Breast epithelium (tissue), 4 donors: ENCODE measurements around the gene MYOG. TPM values are rescaled to one million over a fixed set of nuclear protein-coding genes. Genes with fewer than 3 reads are reported as not detected.
A peak's percentile ranks its signal among the peaks of the same experiment; 100 is the strongest.

Experiments
- DNase-seq, 2 donors: peaks; one replicate each; pipeline ENCODE4 v3.0.0-alpha.2; 2019; ENCODE audit warnings: low spot score in 2 of 2
- H3K27ac ChIP-seq, 2 donors: fragments of 200-600 bp; sonication (generic) in 1 of 2; one replicate each; pipeline ENCODE4 v1.5.1; 2016 to 2019; ENCODE audit warnings: mild to moderate bottlenecking in 1 of 2
- H3K27me3 ChIP-seq, 2 donors: fragments of 200-600 bp; sonication (generic) in 1 of 2; one replicate each; pipeline versions ENCODE4 v1.5.1 to v1.6.0; 2017 to 2019; ENCODE audit warnings: control low read depth in 1 of 2, mild to moderate bottlenecking in 1 of 2
- H3K36me3 ChIP-seq: fragments of 200-600 bp; one replicate; pipeline ENCODE4 v1.5.1; 2019
- H3K4me1 ChIP-seq, 2 donors: fragments of 200-600 bp; sonication (generic); one replicate each; pipeline ENCODE4 v1.5.1; 2016 to 2019; ENCODE audit warnings: control low read depth in 1 of 2
- H3K4me3 ChIP-seq, 3 donors: fragments of 200-600 bp; sonication (generic); 1 replicate in 2 of 3; 2 replicates in 1 of 3; pipeline ENCODE4 v1.5.1; 2016 to 2019; ENCODE audit warnings: mild to moderate bottlenecking in 3 of 3, moderate library complexity in 2 of 3
- H3K9me3 ChIP-seq, 2 donors: fragments of 200-600 bp; sonication (generic) in 1 of 2; one replicate each; pipeline ENCODE4 v1.5.1; 2016 to 2019; ENCODE audit warnings: control low read depth in 1 of 2
- POLR2A ChIP-seq: fragments of 450-650 bp; IDR thresholded peaks from one replicate; pipeline ENCODE4 v1.6.1; 2016; ENCODE audit warnings: antibody characterized with exemption, mild to moderate bottlenecking, moderate library complexity
- POLR2AphosphoS5 ChIP-seq, 3 donors: sonication (generic); formaldehyde crosslinking; IDR thresholded peaks; one replicate each; pipeline ENCODE4 v1.6.1; 2017; ENCODE audit warnings: antibody characterized with exemption in 3 of 3
- intact Hi-C: fragments of 100-400 bp; cut with DNase I; formaldehyde crosslinking; loops from one replicate; pipeline ENCODE4 v1.15.1; 2023; ENCODE audit warnings: low total_unique reads
- total RNA-seq, 3 donors: library from RNA; depleted of rRNA; stranded (reverse); fragments of >200 nt; gene quantifications; one replicate each; pipeline ENCODE4 v1.1.0, GENCODE V29; 2016
- TF ChIP-seq, protein P1 (sequence below), 3 donors: fragments of 450-650 bp; IDR thresholded peaks; one replicate each; pipeline ENCODE4 v1.5.1; 2016 to 2017; ENCODE audit warnings: antibody characterized with exemption in 3 of 3, mild to moderate bottlenecking in 3 of 3, moderate library complexity in 3 of 3

MYOG gene
- total RNA-seq, 3 donors from 2014 or later = not detected

DNA sequence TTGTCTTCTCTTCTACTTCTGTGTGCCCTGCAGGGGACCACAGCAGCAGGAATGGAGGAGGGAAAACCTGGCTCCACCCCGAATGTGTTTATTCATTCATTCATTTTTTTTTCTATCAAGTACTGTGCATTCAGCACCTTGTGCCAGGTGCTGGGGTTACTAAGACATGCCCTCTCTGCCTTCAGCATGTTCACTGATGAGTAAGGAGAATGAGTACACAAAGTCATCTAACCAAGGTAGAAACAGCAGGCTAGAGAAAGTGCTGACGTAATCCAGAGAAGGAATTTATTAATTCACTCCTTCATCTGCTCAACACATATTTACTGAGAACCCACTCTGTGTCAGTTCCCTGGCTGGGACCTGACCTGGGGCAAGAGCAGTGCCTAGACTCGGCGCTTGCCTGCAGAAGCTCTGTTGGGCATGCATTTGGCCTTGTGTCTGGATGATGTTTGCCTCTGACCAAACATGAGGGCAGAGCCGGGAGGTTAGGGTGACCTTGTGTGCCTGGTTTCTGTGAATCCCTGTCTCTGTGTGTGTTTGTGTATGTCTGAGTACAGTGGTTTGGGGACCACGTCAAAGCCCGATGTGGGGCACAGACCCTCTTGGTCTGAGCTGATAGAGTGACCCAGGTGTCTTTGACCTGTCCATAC lies 3.3 kb upstream of the MYOG start:
- no peaks in the 10 kb centered on the region for H3K36me3 ChIP-seq
- intact Hi-C loops = no loop called here
- peak in 1 of 2 donors; percentile 16 for DNase-seq
- no peak overlapping the region for H3K27ac ChIP-seq
- no peak for TF ChIP-seq POLR2AphosphoS5 (IDR thresholded peaks at IDR 0.05)
- TF ChIP-seq POLR2A = no peak
- TF ChIP-seq, protein P1, sequence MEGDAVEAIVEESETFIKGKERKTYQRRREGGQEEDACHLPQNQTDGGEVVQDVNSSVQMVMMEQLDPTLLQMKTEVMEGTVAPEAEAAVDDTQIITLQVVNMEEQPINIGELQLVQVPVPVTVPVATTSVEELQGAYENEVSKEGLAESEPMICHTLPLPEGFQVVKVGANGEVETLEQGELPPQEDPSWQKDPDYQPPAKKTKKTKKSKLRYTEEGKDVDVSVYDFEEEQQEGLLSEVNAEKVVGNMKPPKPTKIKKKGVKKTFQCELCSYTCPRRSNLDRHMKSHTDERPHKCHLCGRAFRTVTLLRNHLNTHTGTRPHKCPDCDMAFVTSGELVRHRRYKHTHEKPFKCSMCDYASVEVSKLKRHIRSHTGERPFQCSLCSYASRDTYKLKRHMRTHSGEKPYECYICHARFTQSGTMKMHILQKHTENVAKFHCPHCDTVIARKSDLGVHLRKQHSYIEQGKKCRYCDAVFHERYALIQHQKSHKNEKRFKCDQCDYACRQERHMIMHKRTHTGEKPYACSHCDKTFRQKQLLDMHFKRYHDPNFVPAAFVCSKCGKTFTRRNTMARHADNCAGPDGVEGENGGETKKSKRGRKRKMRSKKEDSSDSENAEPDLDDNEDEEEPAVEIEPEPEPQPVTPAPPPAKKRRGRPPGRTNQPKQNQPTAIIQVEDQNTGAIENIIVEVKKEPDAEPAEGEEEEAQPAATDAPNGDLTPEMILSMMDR (IDR thresholded peaks at IDR 0.05) = no peak
- no peaks in the 10 kb centered on the region for H3K27me3 ChIP-seq
- no peaks in the 10 kb centered on the region for H3K4me1 ChIP-seq
- H3K4me3 ChIP-seq = no peak overlapping the region
- no peaks in the 10 kb centered on the region for H3K9me3 ChIP-seq

DNA sequence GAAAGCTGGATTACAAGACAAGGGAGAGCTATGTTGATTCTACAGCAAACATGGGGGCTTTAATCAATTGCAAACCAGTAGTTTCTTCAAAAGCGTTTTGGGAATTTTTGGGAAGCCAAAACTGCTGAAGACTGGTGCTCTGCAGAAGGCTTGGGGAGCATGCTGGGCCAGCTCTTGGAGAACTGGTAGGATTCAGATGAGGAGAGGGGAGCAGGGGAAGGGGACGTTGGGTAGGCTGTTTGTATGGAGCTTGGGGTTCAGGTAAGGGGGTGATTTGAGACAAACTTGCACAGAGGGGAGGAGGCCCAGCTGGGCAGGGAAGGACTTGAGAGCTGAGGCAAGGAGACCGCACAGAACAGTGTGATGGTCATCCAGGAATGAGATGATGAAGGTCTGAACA lies 2.6 kb upstream of the MYOG start:
- Histone ChIP-seq H3K9me3 (no peaks in the 10 kb centered on the region), H3K27me3 (no peaks in the 10 kb centered on the region), H3K4me3 (no peak overlapping the region), H3K4me1 (no peaks in the 10 kb centered on the region), H3K36me3 (no peaks in the 10 kb centered on the region), H3K27ac (no peak overlapping the region)
- no peak for TF ChIP-seq POLR2A
- TF ChIP-seq, protein P1 (IDR thresholded peaks at IDR 0.05) = no peak
- TF ChIP-seq POLR2AphosphoS5 (IDR thresholded peaks at IDR 0.05) = no peak
- intact Hi-C loops = no loop called here
- DNase-seq = no peak

DNA sequence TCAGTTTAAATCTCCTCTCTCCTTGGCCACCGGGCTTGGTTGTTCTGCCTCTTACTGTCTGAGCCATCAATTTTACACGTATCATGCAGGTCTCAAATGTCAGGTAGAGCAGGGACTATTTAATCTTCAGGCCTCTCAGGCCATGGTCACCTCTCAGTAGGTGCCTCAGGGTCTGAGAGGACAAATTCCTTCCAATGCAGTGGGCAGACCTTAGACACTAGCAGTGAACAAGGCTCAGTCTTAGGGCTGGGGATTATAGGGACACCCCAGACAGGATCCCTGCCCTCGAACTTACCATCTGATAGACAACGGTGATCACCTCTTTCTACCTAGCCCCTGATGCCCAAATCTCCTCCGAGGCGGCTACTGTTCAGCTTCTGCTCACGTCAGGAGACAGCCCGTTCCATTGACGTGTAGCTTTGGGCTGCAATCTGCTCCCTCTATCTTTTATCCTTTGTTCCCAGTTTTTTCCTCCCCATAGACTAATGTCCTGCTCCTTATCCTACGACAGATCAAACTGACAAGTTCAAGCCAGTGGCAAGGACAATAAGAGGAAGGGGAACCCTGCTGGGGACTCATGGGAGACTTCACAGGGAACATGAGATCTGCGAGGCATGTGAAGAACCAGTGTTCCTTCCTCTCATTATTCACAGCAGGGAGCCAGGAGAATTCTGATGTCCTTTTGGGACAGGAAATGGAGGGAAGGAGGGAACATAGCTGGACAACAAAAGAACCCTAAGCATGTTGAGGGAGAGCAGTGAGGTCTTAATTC lies 1.4 kb upstream of the MYOG start:
- Histone ChIP-seq H3K4me1 (no peaks in the 10 kb centered on the region), H3K4me3 (no peak overlapping the region), H3K27ac (no peak overlapping the region), H3K36me3 (no peaks in the 10 kb centered on the region), H3K9me3 (no peaks in the 10 kb centered on the region), H3K27me3 (no peaks in the 10 kb centered on the region)
- TF ChIP-seq POLR2AphosphoS5 (IDR thresholded peaks at IDR 0.05) (no peak), POLR2A (no peak)
- TF ChIP-seq, protein P1 (IDR thresholded peaks at IDR 0.05) = no peak
- intact Hi-C loops = no loop called here
- peak in 1 of 2 donors; percentile 5 for DNase-seq

DNA sequence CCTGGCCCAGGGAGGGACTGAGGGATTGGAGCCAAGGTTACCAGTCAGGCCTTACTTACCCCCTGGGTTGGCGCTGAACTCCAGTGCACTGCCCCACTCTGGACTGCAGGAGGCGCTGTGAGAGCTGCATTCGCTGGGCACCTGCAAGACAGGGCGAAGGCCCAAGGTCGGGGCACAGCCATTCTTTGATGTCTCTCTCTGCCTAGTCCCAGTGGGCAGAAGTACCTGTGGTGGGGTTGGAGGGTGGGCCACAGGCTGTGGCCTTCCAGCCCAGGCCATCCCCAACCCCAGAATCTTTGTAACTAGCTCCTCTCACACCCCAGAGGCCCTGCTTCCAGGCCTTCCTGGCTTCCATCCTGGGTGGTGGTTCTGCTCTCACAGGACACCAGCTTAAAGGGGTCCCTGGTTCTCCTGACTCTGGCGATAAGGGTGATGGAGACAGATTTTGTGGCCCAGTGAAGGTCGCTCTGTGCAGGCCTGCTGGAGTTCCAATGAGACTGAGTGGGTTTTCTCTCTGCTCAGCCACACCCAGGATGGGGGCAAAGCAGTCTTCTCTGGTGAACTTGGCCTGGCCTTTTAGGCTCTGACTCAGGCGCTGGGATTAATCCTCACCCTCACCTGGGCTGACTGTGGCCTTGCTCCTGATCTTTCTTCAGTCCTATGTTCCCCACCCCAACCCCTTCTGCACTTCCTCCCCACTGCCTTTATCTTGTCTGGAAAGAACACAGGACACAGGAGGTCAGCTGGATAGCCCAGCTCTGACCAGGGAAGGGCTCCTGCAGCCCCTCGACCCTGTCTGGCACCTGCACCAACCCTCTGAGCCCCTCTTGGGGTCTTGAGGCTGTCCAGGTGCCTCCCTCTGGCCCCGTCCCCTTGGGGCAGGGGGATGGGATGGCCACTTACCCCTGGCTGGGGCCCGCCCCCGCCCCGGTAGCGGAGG lies 954 bp downstream of the MYOG start:
- Histone ChIP-seq H3K4me3 (no peak overlapping the region), H3K4me1 (no peaks in the 10 kb centered on the region), H3K27ac (no peak overlapping the region), H3K9me3 (no peaks in the 10 kb centered on the region), H3K27me3 (no peaks in the 10 kb centered on the region), H3K36me3 (no peaks in the 10 kb centered on the region)
- peak in 1 of 2 donors; percentile 2 for DNase-seq
- intact Hi-C loops = no loop called here
- no peak for TF ChIP-seq POLR2A
- no peak for TF ChIP-seq POLR2AphosphoS5 (IDR thresholded peaks at IDR 0.05)
- TF ChIP-seq, protein P1 (IDR thresholded peaks at IDR 0.05) = no peak
